Heart left ventricle (tissue), 16 donors: Measurements from ENCODE around the gene PALD1. TPM values are rescaled to one million over a fixed set of nuclear protein-coding genes. Genes with fewer than 3 reads are reported as not detected.
A peak's percentile ranks its signal among the peaks of the same experiment; 100 is the strongest.

Experiments
- ATAC-seq, 4 donors: fragments of 200-7000 bp; cut with Tn5 transposase; one replicate each; pipeline ENCODE4 v1.9.1; 2020 to 2022; ENCODE audit warnings: moderate library complexity in 4 of 4, mild to moderate bottlenecking in 3 of 4, moderate number of reproducible peaks in 1 of 4
- DNase-seq, 5 donors: peaks; one replicate each; pipeline ENCODE4 v3.0.0-alpha.2; 2020
- H3K27ac ChIP-seq, 12 donors: fragments of 200-600 bp; sonication (generic) in 4 of 12; one replicate each; pipeline versions ENCODE4 v1.5.0 to v1.8.0; 2016 to 2022; ENCODE audit warnings: mild to moderate bottlenecking in 2 of 12
- H3K27me3 ChIP-seq, 9 donors: fragments of 200-600 bp; sonication (generic) in 2 of 9; one replicate each; pipeline versions ENCODE4 v1.5.1 to v1.8.0; 2016 to 2022; ENCODE audit warnings: mild to moderate bottlenecking in 3 of 9
- H3K36me3 ChIP-seq, 9 donors: fragments of 200-600 bp; sonication (generic) in 2 of 9; one replicate each; pipeline versions ENCODE4 v1.5.0 to v1.8.0; 2018 to 2022; ENCODE audit warnings: mild to moderate bottlenecking in 2 of 9
- H3K4me1 ChIP-seq, 12 donors: fragments of 200-600 bp; sonication (generic) in 4 of 12; one replicate each; pipeline versions ENCODE4 v1.5.0 to v1.8.0; 2016 to 2022; ENCODE audit warnings: mild to moderate bottlenecking in 3 of 12
- H3K4me3 ChIP-seq, 12 donors: fragments of 200-600 bp; sonication (generic) in 4 of 12; one replicate each; pipeline versions ENCODE4 v1.5.0 to v1.8.0; 2017 to 2022; ENCODE audit warnings: mild to moderate bottlenecking in 9 of 12, moderate library complexity in 4 of 12
- H3K9me3 ChIP-seq, 12 donors: fragments of 200-600 bp; sonication (generic) in 4 of 12; one replicate each; pipeline versions ENCODE4 v1.5.0 to v1.8.0; 2016 to 2022; ENCODE audit warnings: mild to moderate bottlenecking in 1 of 12
- CTCF ChIP-seq, 12 donors: fragments of 200-600 bp; sonication (generic) in 4 of 12; IDR thresholded peaks; one replicate each; pipeline versions ENCODE4 v1.5.0 to v1.8.0; 2018 to 2022; ENCODE audit warnings: antibody characterized with exemption in 12 of 12, mild to moderate bottlenecking in 5 of 12
- POLR2A ChIP-seq, 2 donors: fragments of 450-650 bp; IDR thresholded peaks; one replicate each; pipeline ENCODE4 v1.6.1; 2017; ENCODE audit warnings: antibody characterized with exemption in 2 of 2, mild to moderate bottlenecking in 2 of 2, moderate library complexity in 2 of 2
- WGBS, 4 donors: extraction: QIAGEN DNeasy Blood & Tissue Kit in 2 of 4; methylation state at CpG; one replicate each; pipeline versions ENCODE4 v1.1.5 to v1.1.7; 2013 to 2018; 5-methylcytosine and 5-hydroxymethylcytosine counted together
- intact Hi-C, 10 donors: fragments of 100-400 bp; cut with DNase I; formaldehyde crosslinking; loops; one replicate each; pipeline versions ENCODE4 v1.11.1 to v1.14.2; 2022
- polyA plus RNA-seq, 2 donors: library from polyadenylated mRNA; stranded (reverse); fragments of 200-250 nt; gene quantifications; one replicate each; pipeline ENCODE4 v1.2.3, GENCODE V29; 2013
- total RNA-seq, 9 donors: library from RNA; depleted of rRNA in 2 of 9; stranded (reverse); fragments of >200 nt in 2 of 9; fragmentation: NEBNext Ultra II Directional in 3 of 9; extraction: Animal tissue kit (Norgen Biotek cat#: 25700) in 3 of 9; gene quantifications; one replicate each; pipeline versions ENCODE4 v1.1.0 to v1.2.4, GENCODE V29; 2016 to 2023
- donor health status: ischemic (EF 13 %, LVEDD 7.1; RV severe dilation, severe dysfunction).
- donor health status: healthy with polysubstance abuse.
- donor health status: DM: no; HTN: yes; CAD: no.
- donor health status: DM: no; HTN: no; CAD: no.
- donor health status: ischemic (EF 25% LVEDD 6.9; RV normal size, moderate dysfunction).
- donor health status: ischemic (EF 25% LVEDD 5.7; RV mildly dilated, moderate dysfunction).
- donor health status: healthy.
- donor health status: DM: yes; HTN: yes; CAD: no.
- donor health status: ischemic (EF 35%, LVEDD 5.7; RV mildly dilated, moderate dysfunction).
- donor health status: nonischemic (EF 11% LVEDD 7.7; RV severe dilation, severe dysfunction).
- donor health status: DM: yes; HTN: yes; CAD: no.
- donor health status: PGD.
- donor health status: ischemic (EF 29% LVEDD 5.4; RV normal size, mild dysfunction).
- donor health status: nonischemic (EF 23%, LVEDD 6.1; RV moderate dilation, normal function).

The PALD1 gene
- total and polyA plus RNA-seq, 11 donors = 2.7 to 12.3 (median 5.5) TPM

DNA sequence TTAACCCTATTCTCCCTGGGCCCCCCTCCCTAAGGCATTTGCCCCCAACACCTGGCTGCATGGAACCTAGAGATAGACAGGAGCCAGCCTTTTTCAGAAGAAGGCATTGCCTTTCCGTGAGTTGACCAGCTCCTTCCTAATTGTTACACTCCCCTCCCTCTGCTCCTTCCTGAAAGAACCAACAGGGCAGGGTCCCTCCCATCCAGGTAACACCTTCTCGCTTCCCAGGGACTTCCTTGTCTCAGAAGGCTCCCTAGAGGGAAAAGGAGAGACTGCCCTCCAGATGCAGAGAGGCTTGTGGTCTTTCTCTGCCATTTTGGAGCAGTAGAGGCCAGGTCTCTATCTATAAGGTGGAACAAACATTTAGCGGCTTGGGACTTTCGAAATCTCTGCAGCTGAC is 31.9 kb downstream of the PALD1 start:
- Histone ChIP-seq H3K36me3 (no peaks in the 10 kb centered on the region), H3K4me1 (peaks cover 16 to 78% (median 61%) of the 10 kb centered on the region in 12 donors), H3K4me3 (no peak overlapping the region), H3K27ac (peak overlapping the region in 10 of 12 donors; percentile 9 to 80 (median 72)), H3K27me3 (no peaks in the 10 kb centered on the region), H3K9me3 (no peaks in the 10 kb centered on the region)
- ATAC-seq = no peak
- intact Hi-C loops = loop anchor here in 2 of 10 donors (5.0 kb wide), 1 partner anchor 33 kb away; the partner anchor contains the start of gene PALD1 (in 2 of the 2)
- DNase-seq = no peak
- 80 to 89% (median 87%) methylated on average over 3 to 4 of the region's 4 CpGs for WGBS, 4 donors
- TF ChIP-seq POLR2A (IDR thresholded peaks at IDR 0.05) (no peak), CTCF (IDR thresholded peaks at IDR 0.05) (no peak)

GRCh38 chr10:70510904-70511303 is 32.3 kb downstream of the PALD1 start:
- peaks cover 16 to 81% (median 61%) of the 10 kb centered on the region in 12 donors for H3K4me1 ChIP-seq
- H3K4me3 ChIP-seq = no peak overlapping the region
- peak in 1 of 4 donors; percentile 2 for ATAC-seq
- intact Hi-C loops = loop anchor here in 2 of 10 donors (5.0 kb wide), 1 partner anchor 34 kb away; the partner anchor contains the start of gene PALD1 (in 2 of the 2)
- no peaks in the 10 kb centered on the region for H3K36me3 ChIP-seq
- H3K27ac ChIP-seq = peak overlapping the region in 8 of 12 donors; percentile 6 to 80 (median 53)
- no peak for TF ChIP-seq CTCF (IDR thresholded peaks at IDR 0.05)
- no peak for TF ChIP-seq POLR2A (IDR thresholded peaks at IDR 0.05)
- WGBS, 4 donors = 43 to 58% (median 53%) methylated on average over 6 of the region's 6 CpGs
- H3K27me3 ChIP-seq = no peaks in the 10 kb centered on the region
- H3K9me3 ChIP-seq = no peaks in the 10 kb centered on the region
- DNase-seq = no peak

DNA sequence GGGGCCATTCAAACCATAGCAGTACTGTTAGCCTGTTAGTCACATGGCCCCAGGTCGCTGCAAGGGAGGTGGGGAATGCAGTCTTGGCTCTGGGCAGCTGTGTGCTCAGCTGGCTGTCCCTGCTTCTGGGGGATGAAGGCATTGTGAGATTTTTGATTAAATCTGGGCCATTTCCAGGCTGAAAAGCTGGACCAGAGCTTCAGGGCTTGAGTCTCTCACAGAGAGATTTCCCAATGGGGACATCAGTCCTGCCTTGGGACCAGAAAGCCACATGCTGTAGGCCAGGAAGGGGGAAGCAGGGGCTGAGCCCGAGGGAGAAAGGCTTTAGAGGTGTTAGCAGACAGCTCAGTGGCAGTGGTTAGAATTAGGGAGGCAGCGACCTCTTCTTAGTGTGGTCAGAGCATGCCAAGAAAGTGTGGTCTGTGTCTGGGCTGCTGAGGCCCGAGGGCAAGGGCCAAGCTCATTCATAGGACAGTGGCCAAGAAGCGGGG is 33.6 kb downstream of the PALD1 start:
- Histone ChIP-seq H3K4me1 (peaks cover 16 to 81% (median 59%) of the 10 kb centered on the region in 12 donors), H3K36me3 (no peaks in the 10 kb centered on the region), H3K4me3 (no peak overlapping the region), H3K9me3 (no peaks in the 10 kb centered on the region), H3K27ac (peak overlapping the region in 3 of 12 donors; percentile 6 to 33 (median 7)), H3K27me3 (no peaks in the 10 kb centered on the region)
- intact Hi-C loops = loop anchor here in 2 of 10 donors (5.0 kb wide), 1 partner anchor 35 kb away; the partner anchor contains the start of gene PALD1 (in 2 of the 2)
- DNase-seq = peak in 1 of 5 donors; percentile 52
- TF ChIP-seq POLR2A (IDR thresholded peaks at IDR 0.05) = no peak
- 24 to 42% (median 25%) methylated on average over 5 of the region's 5 CpGs for WGBS, 4 donors
- peak in 3 of 4 donors; percentile 16 to 31 (median 30) for ATAC-seq

GRCh38 chr10:70513848-70514309 is 35.3 kb downstream of the PALD1 start:
- TF ChIP-seq CTCF (IDR thresholded peaks at IDR 0.05) (no peak), POLR2A (IDR thresholded peaks at IDR 0.05) (no peak)
- WGBS, 4 donors = 68 to 78% (median 73%) methylated on average over 14 of the region's 14 CpGs
- no peak for ATAC-seq
- Histone ChIP-seq H3K27ac (no peak overlapping the region), H3K4me3 (no peak overlapping the region), H3K27me3 (no peaks in the 10 kb centered on the region), H3K4me1 (peaks cover 16 to 69% (median 54%) of the 10 kb centered on the region in 12 donors), H3K9me3 (no peaks in the 10 kb centered on the region), H3K36me3 (no peaks in the 10 kb centered on the region)
- peak in 1 of 5 donors; percentile 22 for DNase-seq
- intact Hi-C loops = loop anchor here in 2 of 10 donors (5.0 kb wide), 1 partner anchor 37 kb away; the partner anchor contains the start of gene PALD1 (in 2 of the 2)
